Measurements from ENCODE around the gene CDH4.

DNA sequence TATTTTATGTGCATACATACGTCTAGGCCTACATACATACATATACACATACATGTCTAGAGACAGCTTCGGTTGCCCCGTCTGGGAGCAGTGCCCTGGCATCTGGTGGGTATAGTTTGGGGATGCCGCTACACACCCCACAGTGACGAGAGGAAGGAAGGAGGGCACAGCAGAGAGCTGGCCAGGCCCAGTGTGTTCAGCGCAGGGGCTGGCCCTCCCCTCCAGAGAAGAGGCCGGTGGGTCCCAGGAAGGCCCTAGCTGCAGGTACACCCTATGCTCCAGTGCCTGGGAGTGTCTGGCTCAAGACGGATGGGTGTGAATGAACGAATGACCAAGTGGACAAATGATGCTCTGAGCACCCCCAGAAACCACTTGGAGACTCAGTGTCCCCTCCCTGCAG, 284.6 kb downstream of the CDH4 start:
- TF ChIP-seq, protein P1, sequence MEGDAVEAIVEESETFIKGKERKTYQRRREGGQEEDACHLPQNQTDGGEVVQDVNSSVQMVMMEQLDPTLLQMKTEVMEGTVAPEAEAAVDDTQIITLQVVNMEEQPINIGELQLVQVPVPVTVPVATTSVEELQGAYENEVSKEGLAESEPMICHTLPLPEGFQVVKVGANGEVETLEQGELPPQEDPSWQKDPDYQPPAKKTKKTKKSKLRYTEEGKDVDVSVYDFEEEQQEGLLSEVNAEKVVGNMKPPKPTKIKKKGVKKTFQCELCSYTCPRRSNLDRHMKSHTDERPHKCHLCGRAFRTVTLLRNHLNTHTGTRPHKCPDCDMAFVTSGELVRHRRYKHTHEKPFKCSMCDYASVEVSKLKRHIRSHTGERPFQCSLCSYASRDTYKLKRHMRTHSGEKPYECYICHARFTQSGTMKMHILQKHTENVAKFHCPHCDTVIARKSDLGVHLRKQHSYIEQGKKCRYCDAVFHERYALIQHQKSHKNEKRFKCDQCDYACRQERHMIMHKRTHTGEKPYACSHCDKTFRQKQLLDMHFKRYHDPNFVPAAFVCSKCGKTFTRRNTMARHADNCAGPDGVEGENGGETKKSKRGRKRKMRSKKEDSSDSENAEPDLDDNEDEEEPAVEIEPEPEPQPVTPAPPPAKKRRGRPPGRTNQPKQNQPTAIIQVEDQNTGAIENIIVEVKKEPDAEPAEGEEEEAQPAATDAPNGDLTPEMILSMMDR (IDR thresholded peaks at IDR 0.05): no peak
- TF ChIP-seq EZH2 (IDR thresholded peaks at IDR 0.05) (no peak), EZH2phosphoT487 (IDR thresholded peaks at IDR 0.05) (no peak)

All from neural progenitor cell (in vitro differentiated cells).